CD4-positive, alpha-beta T cell treated with Interleukin-15 for 1 hour (primary cell): ENCODE data around the gene IFITM10.

Experiments used
- DNase-seq: peaks from one replicate; pipeline ENCODE4 v3.0.0-alpha.2; 2020

The IFITM10 gene

GRCh38 chr11:1750840-1751530 is 590 bp upstream of the IFITM10 start:
- DNase-seq = no peak

GRCh38 chr11:1749395-1750351 is 722 bp downstream of the IFITM10 start:
- no peak for DNase-seq

GRCh38 chr11:1748636-1749394 is 1.6 kb downstream of the IFITM10 start:
- DNase-seq = no peak

- no peak for DNase-seq
Observed at GRCh38 chr11:1747753-1748635, 2.4 kb downstream of the IFITM10 start.

GRCh38 chr11:1746956-1747752 is 3.2 kb downstream of the IFITM10 start:
- no peak for DNase-seq

GRCh38 chr11:1746511-1746931 is 3.9 kb downstream of the IFITM10 start:
- DNase-seq = peak; percentile 35

- peak; percentile 9 for DNase-seq
Observed at GRCh38 chr11:1745701-1746320, 4.6 kb downstream of the IFITM10 start.

GRCh38 chr11:1744891-1745700 is 5.3 kb downstream of the IFITM10 start:
- peak; percentile 15 for DNase-seq

GRCh38 chr11:1744137-1744886 is 6.1 kb downstream of the IFITM10 start:
- peak; percentile 14 for DNase-seq

GRCh38 chr11:1743585-1744136 is 6.7 kb downstream of the IFITM10 start:
- DNase-seq = peak; percentile 4

- no peak for DNase-seq
Observed at GRCh38 chr11:1742869-1743584, 7.4 kb downstream of the IFITM10 start.

- peak; percentile 14 for DNase-seq
Observed at GRCh38 chr11:1742371-1742770, 8.0 kb downstream of the IFITM10 start.

- DNase-seq = no peak
Observed at GRCh38 chr11:1741741-1742140, 8.7 kb downstream of the IFITM10 start.

- no peak for DNase-seq
Observed at GRCh38 chr11:1740786-1741530, 9.4 kb downstream of the IFITM10 start.

- DNase-seq = no peak
Observed at GRCh38 chr11:1739576-1739975, 10.8 kb downstream of the IFITM10 start.

GRCh38 chr11:1738380-1738779 is 12.0 kb downstream of the IFITM10 start:
- DNase-seq = no peak

- DNase-seq = no peak
Observed at GRCh38 chr11:1737080-1737757, 13.2 kb downstream of the IFITM10 start.
